Bone marrow (tissue), 2 donors: ENCODE data around the gene PPEF1.

Experiments
- DNase-seq, 2 donors: peaks; one replicate each; lab custom pipeline; 2025; lab: John Stamatoyannopoulos, UW

The PPEF1 gene

DNA sequence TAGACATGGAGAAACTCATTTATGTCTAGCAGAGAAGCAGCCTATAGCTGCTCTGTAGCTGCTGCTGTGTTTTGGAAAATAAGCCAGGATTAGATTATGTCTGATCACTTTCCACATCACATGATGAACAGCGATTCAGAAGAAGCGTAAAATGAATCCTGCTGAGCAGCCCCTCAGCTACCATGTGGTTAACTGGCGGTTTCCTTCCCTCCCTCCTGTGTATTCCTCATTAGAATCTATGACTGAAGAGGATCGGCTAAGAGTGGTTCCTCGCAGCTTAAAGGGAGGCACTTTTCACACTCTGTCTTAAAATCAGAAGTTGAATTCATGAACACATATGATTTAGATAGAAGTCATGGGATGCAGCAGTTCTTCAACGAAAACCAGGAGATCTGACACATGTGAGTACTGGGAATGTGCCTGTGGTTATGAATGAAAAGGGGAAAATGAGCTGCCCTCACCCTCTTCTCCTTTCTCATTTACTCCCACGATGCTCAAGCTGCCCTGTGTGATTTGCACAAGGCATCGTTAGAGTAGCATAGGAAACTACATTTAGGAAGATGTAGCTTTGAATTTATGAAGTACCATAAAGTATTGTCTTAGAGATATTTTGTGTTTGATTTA lies at the start of gene PPEF1:
Gene PPEF1 (plus strand): TSS at position 220 of the 624 bp plus-strand sequence. CDS start 136 bp downstream, at position 356.
- DNase-seq = no peak

GRCh38 chrX:18661273-18661672 lies 46.2 kb upstream of the PPEF1 start:
- DNase-seq = no peak

DNA sequence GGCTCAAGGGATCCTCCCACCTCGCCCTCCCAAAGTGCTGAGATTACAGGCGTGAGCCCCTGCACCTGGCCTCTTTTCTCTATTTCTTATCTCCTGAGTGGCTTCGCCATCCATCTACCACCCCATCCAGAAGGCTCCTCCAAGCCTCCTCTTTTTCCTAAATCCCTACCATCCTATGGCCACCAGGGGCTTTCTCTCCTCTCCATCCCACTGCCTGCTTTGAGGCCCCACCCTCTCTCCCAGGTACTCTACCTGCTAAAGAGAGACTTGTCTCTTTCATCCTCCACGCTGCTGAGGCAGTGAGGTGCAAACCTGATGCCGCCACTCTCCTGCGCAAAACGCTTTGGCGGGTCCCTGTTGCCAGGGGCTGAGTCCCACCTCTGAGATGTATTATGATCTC lies 42.5 kb upstream of the PPEF1 start:
- no peak for DNase-seq

DNA sequence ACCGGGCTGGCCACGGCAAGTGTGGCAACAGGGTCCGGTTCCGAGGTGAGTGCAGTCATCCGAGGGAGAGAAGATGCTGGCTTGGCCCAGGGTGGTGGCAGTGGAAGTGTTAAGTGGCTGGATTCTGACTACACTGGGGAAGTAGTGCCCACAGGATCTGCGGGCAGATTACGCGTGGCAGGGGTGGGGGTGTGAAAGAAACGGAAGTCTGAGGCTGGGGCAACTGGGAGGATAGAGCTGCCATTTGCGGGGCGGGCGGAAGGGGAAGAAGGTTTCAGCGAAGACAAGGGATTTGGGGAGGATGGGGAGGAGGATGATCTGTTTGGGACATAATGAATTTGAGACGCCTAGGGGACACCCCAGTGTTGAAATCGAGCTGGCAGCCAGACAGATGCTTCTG lies 40.8 kb upstream of the PPEF1 start:
- no peak for DNase-seq

DNA sequence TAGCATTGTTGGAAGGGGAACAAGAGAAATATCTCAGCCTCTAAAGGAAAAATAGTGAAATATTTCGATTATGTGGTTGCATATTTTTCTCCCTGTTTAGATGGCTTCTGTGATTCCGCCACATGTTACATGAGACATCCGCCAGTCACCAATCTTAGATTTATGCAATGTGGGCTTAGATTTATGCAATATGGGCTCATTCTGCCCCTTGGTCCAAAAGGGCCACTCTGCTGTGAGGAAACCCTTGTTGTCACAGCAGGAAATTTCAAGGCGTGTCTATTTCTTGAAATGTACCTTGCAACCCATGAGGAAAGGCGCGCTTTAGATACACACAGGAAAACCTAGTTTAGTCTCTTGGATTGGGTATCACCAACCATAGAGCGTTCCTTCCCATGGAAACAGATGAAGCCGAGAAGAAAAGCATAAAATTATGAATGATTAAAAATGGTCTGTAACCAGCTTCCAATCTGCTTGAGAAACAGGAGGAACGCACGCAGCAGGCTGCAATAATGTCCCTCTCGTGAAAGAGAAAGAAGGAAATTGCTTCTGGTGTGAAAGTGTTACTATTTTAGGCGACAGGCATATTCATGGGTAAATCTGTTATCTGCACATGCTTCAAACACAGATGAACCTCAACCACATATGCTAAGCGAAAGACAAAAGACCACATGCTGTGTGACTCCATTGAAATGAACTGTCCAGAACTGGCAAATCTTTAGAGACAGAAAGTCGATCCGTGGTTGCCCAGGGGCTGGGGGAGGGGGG lies 39.2 kb upstream of the PPEF1 start:
- DNase-seq = no peak

DNA sequence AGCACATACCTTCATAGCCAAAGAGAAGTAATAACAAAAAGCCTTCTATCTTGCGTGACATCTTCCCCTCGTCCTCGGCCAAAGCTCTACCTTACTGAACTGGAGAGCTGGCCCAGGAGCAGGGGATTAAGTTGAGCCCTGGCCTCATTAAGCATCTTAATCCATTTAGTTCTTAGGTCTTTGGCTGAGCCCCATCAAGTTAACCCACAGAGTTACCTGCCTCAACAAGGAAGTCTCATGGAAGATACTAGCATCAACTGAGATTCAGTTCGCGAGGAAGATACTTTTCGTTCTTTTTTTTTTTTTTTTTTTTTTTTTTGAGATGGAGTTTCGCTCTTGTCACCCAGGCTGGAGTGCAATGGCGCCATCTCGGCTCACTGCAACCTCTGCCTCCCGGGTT lies 35.4 kb upstream of the PPEF1 start, which contains the start of gene RS1:
Gene RS1 (minus strand): TSS at position 101 of the 400 bp plus-strand sequence. CDS start 40 bp downstream, at position 61.
- DNase-seq = no peak

GRCh38 chrX:18674417-18674787 lies 33.0 kb upstream of the PPEF1 start:
- no peak for DNase-seq

GRCh38 chrX:18674788-18675735 lies 32.4 kb upstream of the PPEF1 start:
- DNase-seq = peak; percentile 41 to 57

- no peak for DNase-seq
These were observed 31.4 kb upstream of the PPEF1 start for GRCh38 chrX:18676050-18676449.

GRCh38 chrX:18676470-18676869 lies 31.0 kb upstream of the PPEF1 start:
- no peak for DNase-seq

GRCh38 chrX:18677161-18677869 lies 30.1 kb upstream of the PPEF1 start:
- DNase-seq = no peak

DNA sequence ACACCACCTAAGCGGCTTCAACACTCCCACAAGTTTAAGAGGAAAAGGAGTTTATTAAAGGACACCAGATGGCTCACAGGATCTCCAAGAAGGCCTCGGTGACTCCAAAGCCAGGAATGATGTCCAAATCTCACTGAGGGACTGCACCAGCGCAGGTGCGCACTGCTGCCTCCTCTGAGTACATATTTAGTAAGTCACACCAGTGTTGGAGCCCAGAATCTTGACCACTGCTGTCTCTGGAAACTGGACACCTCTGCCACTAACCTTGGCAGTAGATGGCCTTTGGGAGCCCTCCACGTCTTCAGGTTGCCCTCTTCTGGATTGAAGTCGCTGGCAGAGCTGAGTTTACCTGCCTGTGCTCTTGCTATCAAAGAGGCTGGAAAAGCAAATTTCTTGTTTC lies 25.4 kb upstream of the PPEF1 start:
- no peak for DNase-seq

GRCh38 chrX:18682979-18683387 lies 24.5 kb upstream of the PPEF1 start:
- no peak for DNase-seq

DNA sequence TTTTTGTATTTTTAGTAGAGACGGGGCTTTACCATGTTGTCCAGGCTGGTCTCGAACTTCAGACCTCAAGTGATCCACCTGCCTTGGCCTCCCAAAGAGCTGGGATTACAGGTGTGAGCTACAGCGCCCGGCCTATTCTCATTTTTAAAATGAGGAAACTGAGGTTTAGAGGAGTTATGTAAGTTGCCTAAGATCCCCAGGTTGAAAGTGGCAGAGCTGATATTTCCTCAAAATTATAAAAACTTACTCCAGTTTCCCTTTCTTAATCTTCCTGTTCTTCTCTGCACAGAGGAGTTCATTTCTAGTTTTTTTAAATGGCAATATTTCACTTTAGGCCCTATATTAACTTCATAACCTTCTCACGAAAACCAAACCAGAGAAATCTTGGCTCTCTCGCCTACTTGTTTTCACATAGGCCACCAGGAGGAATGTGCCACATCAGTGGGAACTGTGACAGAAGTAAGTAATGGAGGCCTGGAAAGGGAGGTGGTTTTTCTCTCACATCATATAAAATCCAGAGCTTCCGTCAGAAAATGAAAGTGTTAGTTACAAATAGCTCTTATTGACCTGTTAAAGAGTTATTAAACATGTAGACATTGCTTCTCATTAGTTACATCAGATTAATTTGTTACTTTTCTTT lies 19.5 kb upstream of the PPEF1 start:
- DNase-seq = no peak

DNA sequence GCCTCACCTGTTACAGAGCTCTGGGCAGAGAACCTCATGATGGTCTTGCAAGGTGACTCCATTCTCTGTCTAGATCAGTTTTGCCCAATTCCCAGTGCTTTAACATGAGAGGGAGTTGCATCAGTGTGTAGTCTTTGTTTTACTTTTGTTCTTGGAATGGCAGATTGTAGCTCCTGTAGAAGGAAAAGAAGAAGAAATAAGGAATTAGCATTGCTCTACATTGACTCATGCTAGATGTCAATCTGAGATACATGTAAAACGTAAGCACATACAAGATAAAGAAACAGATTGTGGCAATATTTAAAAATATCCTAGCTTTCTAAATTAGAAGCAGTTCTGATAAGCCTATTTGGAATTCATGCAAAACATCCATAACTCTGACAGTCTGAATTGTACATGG lies 16.0 kb upstream of the PPEF1 start:
- DNase-seq = no peak

GRCh38 chrX:18692541-18692940 lies 14.9 kb upstream of the PPEF1 start:
- DNase-seq = no peak

DNA sequence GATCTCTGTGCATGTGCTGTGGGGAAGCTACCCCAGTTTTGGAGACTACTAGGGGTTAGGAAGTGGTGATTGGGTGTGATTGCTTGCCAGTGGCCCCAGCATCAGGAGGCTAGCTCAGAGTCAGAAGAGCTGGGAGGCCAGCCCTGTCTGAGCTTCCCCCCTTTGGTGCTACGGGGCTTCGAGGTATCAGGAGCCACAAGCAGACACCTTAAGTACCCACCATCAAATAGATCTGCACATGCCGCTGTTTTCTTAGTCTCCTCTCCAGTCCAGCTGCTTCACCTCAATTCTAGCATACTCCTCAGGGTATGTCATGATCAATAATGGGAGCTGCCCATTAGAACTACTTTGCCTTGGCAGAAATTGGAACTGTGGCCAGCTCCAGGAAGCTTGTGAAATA lies 10.8 kb upstream of the PPEF1 start:
- no peak for DNase-seq

- DNase-seq = no peak
These were observed 8.5 kb upstream of the PPEF1 start for GRCh38 chrX:18698737-18699650.

GRCh38 chrX:18701621-18702361 lies 5.7 kb upstream of the PPEF1 start:
- no peak for DNase-seq
